Endodermal cell (in vitro differentiated cells): ENCODE data around the gene MRPL49. TPM values are rescaled to one million over a fixed set of nuclear protein-coding genes. Genes with fewer than 3 reads are reported as not detected.
"Not testable (repeated sequence)": the region's sequence is repeated elsewhere in the genome, so short reads cannot be mapped to it uniquely, and the experiment has no call there.

Experiments
- DNase-seq: peaks from one replicate; pipeline ENCODE4 v3.0.0-alpha.2; 2017
- H3K27ac ChIP-seq: 2 replicates; pipeline ENCODE4 v1.5.1; 2013; ENCODE audit warnings: mild to moderate bottlenecking, low read depth, low read length, moderate library complexity
- H3K27me3 ChIP-seq: 2 replicates; pipeline ENCODE4 v1.6.1; 2013; ENCODE audit warnings: mild to moderate bottlenecking, low read length, moderate library complexity; ENCODE audit not compliant: insufficient read depth, control insufficient read depth, poor library complexity, severe bottlenecking
- H3K36me3 ChIP-seq: 2 replicates; pipeline ENCODE4 v1.7.0; 2013; ENCODE audit warnings: mild to moderate bottlenecking, low read length, moderate library complexity; ENCODE audit not compliant: control insufficient read depth, insufficient read depth
- H3K4me1 ChIP-seq: one replicate; pipeline ENCODE4 v1.7.0; 2013; ENCODE audit warnings: low read length; ENCODE audit not compliant: control insufficient read depth, insufficient read depth
- H3K4me3 ChIP-seq: 2 replicates; pipeline ENCODE4 v1.5.1; 2013; ENCODE audit warnings: mild to moderate bottlenecking, low read length, moderate library complexity
- H3K9ac ChIP-seq: 2 replicates; pipeline ENCODE4 v1.6.1; 2013; ENCODE audit warnings: mild to moderate bottlenecking, low read length, moderate library complexity; ENCODE audit not compliant: poor library complexity, severe bottlenecking; ENCODE audit errors: extremely low read depth
- H3K9me3 ChIP-seq: 2 replicates; pipeline ENCODE4 v1.6.1; 2013; ENCODE audit warnings: mild to moderate bottlenecking, low read length, moderate library complexity; ENCODE audit not compliant: control insufficient read depth
- H3K27ac Mint-ChIP-seq: 2 replicates; pipeline ENCODE4 v1.8.0; 2020; ENCODE audit warnings: mixed read lengths
- H3K27me3 Mint-ChIP-seq: 2 replicates; pipeline ENCODE4 v1.8.0; 2021; ENCODE audit warnings: mild to moderate bottlenecking, mixed read lengths; ENCODE audit not compliant: insufficient read depth
- H3K36me3 Mint-ChIP-seq: 2 replicates; pipeline ENCODE4 v1.8.0; 2020; ENCODE audit warnings: low read depth, mixed read lengths
- H3K4me1 Mint-ChIP-seq: 2 replicates; pipeline ENCODE4 v1.8.0; 2020; ENCODE audit warnings: mixed read lengths
- H3K4me3 Mint-ChIP-seq: 2 replicates; pipeline ENCODE4 v1.8.0; 2020; ENCODE audit warnings: mild to moderate bottlenecking, moderate library complexity, mixed read lengths
- H3K9me3 Mint-ChIP-seq: 2 replicates; pipeline ENCODE4 v1.8.0; 2020; ENCODE audit warnings: mild to moderate bottlenecking, mixed read lengths
- CTCF ChIP-seq: fragments of 200-600 bp; sonication (generic); conservative IDR thresholded peaks from 2 replicates; pipeline ENCODE4 v1.5.0; 2021; ENCODE audit warnings: antibody characterized with exemption, mild to moderate bottlenecking
- WGBS, 2 experiments: methylation state at CpG; one replicate each; pipeline versions ENCODE4 v1.1.5 to v1.1.7; 2013; ENCODE audit warnings: missing lambda C conversion rate in 2 of 2, mixed read lengths in 1 of 2; ENCODE audit not compliant: insufficient coverage in 1 of 2, insufficient read length in 1 of 2; 5-methylcytosine and 5-hydroxymethylcytosine counted together
- microRNA-seq: library from miRNA; unstranded; fragments of <30 nt; microRNA quantifications from one replicate; pipeline ENCODE4 v1.2.0, GENCODE V29; 2020; ENCODE audit warnings: borderline microRNAs expressed
- total RNA-seq, 2 donors: library from RNA; stranded (reverse); fragmentation: NEBNext Ultra II Directional in 1 of 2; extraction: Animal tissue kit (Norgen Biotek cat#: 25700) in 1 of 2; gene quantifications; 2 replicates in 1 of 2; 3 replicates in 1 of 2; pipeline ENCODE4 v1.2.1, GENCODE V29; 2021

MRPL49 gene
- total RNA-seq, 2 donors from 2014 or later, result 53.9 to 56.6 TPM

- H3K27ac Mint-ChIP-seq, result peak within 1 kb of the TSS; percentile 52
- no peaks in the 10 kb centered on the region for H3K4me1 ChIP-seq
- no peaks in the 10 kb centered on the region for H3K36me3 Mint-ChIP-seq
- H3K36me3 ChIP-seq, result no peaks in the 10 kb centered on the region
- H3K9me3 Mint-ChIP-seq, result no peaks in the 10 kb centered on the region
- WGBS, 2 experiments, result 72 to 88% methylated on average over 10 to 21 of the region's 21 CpGs
- H3K4me3 Mint-ChIP-seq, result no peak within 1 kb of the TSS
- peaks cover 12% of the 10 kb centered on the region for H3K4me1 Mint-ChIP-seq
- H3K27ac ChIP-seq, result peak within 1 kb of the TSS; percentile 38
- no peak within 1 kb of the TSS for H3K9ac ChIP-seq
- no peaks in the 10 kb centered on the region for H3K27me3 Mint-ChIP-seq
- no peak for TF ChIP-seq CTCF
- peak; percentile 85 for DNase-seq
- no peak within 1 kb of the TSS for H3K4me3 ChIP-seq
- no peaks in the 10 kb centered on the region for H3K9me3 ChIP-seq
- H3K27me3 ChIP-seq, result no peaks in the 10 kb centered on the region
These were observed 48.0 kb downstream of the MRPL49 start, which contains the start of gene SPDYC for GRCh38 chr11:65170058-65170534. TSS of gene SPDYC (plus strand) at chr11:65170233. CDS start at chr11:65171358, 1,125 bp downstream.

- Histone ChIP-seq H3K27me3 (no peaks in the 10 kb centered on the region), H3K4me1 (no peaks in the 10 kb centered on the region), H3K9ac (no peak overlapping the region), H3K36me3 (no peaks in the 10 kb centered on the region), H3K4me3 (no peak overlapping the region), H3K9me3 (no peaks in the 10 kb centered on the region), H3K27ac (no peak overlapping the region)
- 87 to 100% methylated on average over 2 to 10 of the region's 10 CpGs for WGBS, 2 experiments
- H3K4me3 Mint-ChIP-seq, result no peak overlapping the region
- no peaks in the 10 kb centered on the region for H3K27me3 Mint-ChIP-seq
- peaks cover 12% of the 10 kb centered on the region for H3K4me1 Mint-ChIP-seq
- no peak overlapping the region for H3K27ac Mint-ChIP-seq
- DNase-seq, result peak; percentile 51
- no peaks in the 10 kb centered on the region for H3K36me3 Mint-ChIP-seq
- peak; percentile 35 for TF ChIP-seq CTCF
- no peaks in the 10 kb centered on the region for H3K9me3 Mint-ChIP-seq
These were observed 50.5 kb downstream of the MRPL49 start for GRCh38 chr11:65172600-65172999.

GRCh38 chr11:65174571-65175010 is 52.5 kb downstream of the MRPL49 start:
- not testable (repeated sequence) for H3K4me1 Mint-ChIP-seq, H3K27me3 Mint-ChIP-seq, H3K36me3 Mint-ChIP-seq, H3K4me3 Mint-ChIP-seq, H3K27me3 ChIP-seq, H3K4me1 ChIP-seq, H3K4me3 ChIP-seq, H3K9ac ChIP-seq, H3K9me3 ChIP-seq, H3K36me3 ChIP-seq, H3K9me3 Mint-ChIP-seq, H3K27ac Mint-ChIP-seq, H3K27ac ChIP-seq
- 64 to 67% methylated on average over 1 to 2 of the region's 2 CpGs for WGBS, 2 experiments
- DNase-seq, result peak; percentile 63

Small RNA genes lying within 50 kb of the gene (microRNA-seq; reads per million reads assigned to microRNA genes)
- not detected for gene MIR6751

Other genes with a start within 250 kb of the MRPL49 start
- 10 to 100 TPM; 39.7 to 43.8 TPM for gene EHD1, start 243.7 kb upstream of the MRPL49 start, total RNA-seq
- gene ATG2A, start 205.1 kb upstream of the MRPL49 start, total RNA-seq, result 10 to 100 TPM; 17.0 to 23.0 TPM
- gene PPP2R5B, start 197.6 kb upstream of the MRPL49 start, total RNA-seq, result 1 to 10 TPM; 2.8 to 3.3 TPM
- under 1 TPM in 1 of 2 donors, not detected in 1; 0.77 TPM for gene GPHA2, start 186.4 kb upstream of the MRPL49 start, total RNA-seq
- not detected for gene MAJIN, start 150.2 kb upstream of the MRPL49 start, total RNA-seq
- gene BATF2, start 125.3 kb upstream of the MRPL49 start, total RNA-seq, result under 1 TPM in 1 of 2 donors, not detected in 1; 0.27 TPM
- 100 to 1,000 TPM; 127 to 199 TPM for gene ARL2, start 108.2 kb upstream of the MRPL49 start, total RNA-seq
- 10 to 100 TPM; 14.2 to 16.4 TPM for gene SNX15, start 94.9 kb upstream of the MRPL49 start, total RNA-seq
- gene SAC3D1, start 81.1 kb upstream of the MRPL49 start, total RNA-seq, result 10 to 100 TPM; 11.4 to 12.0 TPM
- 1 to 10 TPM; 2.2 to 4.5 TPM for gene NAALADL1, start 63.8 kb upstream of the MRPL49 start, total RNA-seq
- 10 to 100 TPM; 48.1 to 82.6 TPM for gene CDCA5, start 38.3 kb upstream of the MRPL49 start, total RNA-seq
- 10 to 100 TPM; 35.7 to 46.6 TPM for gene ZFPL1, start 38.1 kb upstream of the MRPL49 start, total RNA-seq
- gene VPS51, start 26.1 kb upstream of the MRPL49 start, total RNA-seq, result 100 to 1,000 TPM; 107 to 113 TPM
- 100 to 1,000 TPM in 1 of 2 donors, 10 to 100 TPM in 1; 97.9 to 108 TPM for gene TM7SF2, start 10.4 kb upstream of the MRPL49 start, total RNA-seq
- gene ZNHIT2, start 4.6 kb upstream of the MRPL49 start, total RNA-seq, result 10 to 100 TPM; 11.0 to 11.8 TPM
- gene FAU, start 187 bp upstream of the MRPL49 start, total RNA-seq, result 100 to 1,000 TPM; 774 to 802 TPM
- gene SYVN1, start 12.2 kb downstream of the MRPL49 start, total RNA-seq, result 10 to 100 TPM; 30.4 to 39.5 TPM
- gene SPDYC, start 47.9 kb downstream of the MRPL49 start, total RNA-seq, result under 1 TPM in 1 of 2 donors, not detected in 1; 0.46 TPM
- 100 to 1,000 TPM; 183 to 223 TPM for gene CAPN1, start 59.6 kb downstream of the MRPL49 start, total RNA-seq
- gene POLA2, start 139.6 kb downstream of the MRPL49 start, total RNA-seq, result 10 to 100 TPM; 42.2 to 65.0 TPM
- gene CDC42EP2, start 192.5 kb downstream of the MRPL49 start, total RNA-seq, result 1 to 10 TPM; 5.9 to 6.9 TPM
- 10 to 100 TPM; 75.8 to 80.9 TPM for gene DPF2, start 211.5 kb downstream of the MRPL49 start, total RNA-seq
- gene TIGD3, start 232.4 kb downstream of the MRPL49 start, total RNA-seq, result 1 to 10 TPM in 1 of 2 donors, under 1 TPM in 1; 0.99 to 1.0 TPM